RPMI7951 (cell line): ENCODE data around the gene SCAMP3. TPM values are rescaled to one million over a fixed set of nuclear protein-coding genes. Genes with fewer than 3 reads are reported as not detected.

Source experiments
- total RNA-seq: library from RNA; depleted of rRNA; stranded (reverse); fragments of >200 nt; shearing (Covaris generic); gene quantifications from 2 replicates; pipeline ENCODE4 v1.2.3, GENCODE V29; 2014; rRNA removed

SCAMP3 gene
- total RNA-seq, 1 experiment from 2014 or later: 73.9 TPM

Other genes with a start within 250 kb of the SCAMP3 start
- not detected in 2 replicates for gene DCST2, start 228.6 kb downstream of the SCAMP3 start, total RNA-seq
- not detected in 2 replicates for gene DCST1, start 228.5 kb downstream of the SCAMP3 start, total RNA-seq
- 30.6 and 31.8 TPM in 2 replicates for gene ADAM15, start 211.0 kb downstream of the SCAMP3 start, total RNA-seq
- gene EFNA4, start 198.6 kb downstream of the SCAMP3 start, total RNA-seq: 4.7 and 5.8 TPM in 2 replicates
- 0.48 and 0.68 TPM in 2 replicates for gene EFNA3, start 183.5 kb downstream of the SCAMP3 start, total RNA-seq
- gene EFNA1, start 134.5 kb downstream of the SCAMP3 start, total RNA-seq: 0.59 and 2.5 TPM in 2 replicates
- gene SLC50A1, start 126.5 kb downstream of the SCAMP3 start, total RNA-seq: 24.2 and 32.5 TPM in 2 replicates
- gene DPM3, start 121.8 kb downstream of the SCAMP3 start, total RNA-seq: 65.8 and 168 TPM in 2 replicates
- gene KRTCAP2, start 89.1 kb downstream of the SCAMP3 start, total RNA-seq: 169 and 172 TPM in 2 replicates
- 2.3 and 2.9 TPM in 2 replicates for gene TRIM46, start 88.5 kb downstream of the SCAMP3 start, total RNA-seq
- 4.1 and 8.1 TPM in 2 replicates for gene THBS3, start 54.5 kb downstream of the SCAMP3 start, total RNA-seq
- gene MTX1, start 53.7 kb downstream of the SCAMP3 start, total RNA-seq: 88.3 and 97.7 TPM in 2 replicates
- 3.2 and 4.2 TPM in 2 replicates for gene ENTREP3, start 6.9 kb downstream of the SCAMP3 start, total RNA-seq
- 13.1 and 20.8 TPM in 2 replicates for gene CLK2, start 11.1 kb upstream of the SCAMP3 start, total RNA-seq
- 0.36 and 0.59 TPM in 2 replicates for gene HCN3, start 15.1 kb upstream of the SCAMP3 start, total RNA-seq
- not detected in 2 replicates for gene PKLR, start 39.1 kb upstream of the SCAMP3 start, total RNA-seq
- gene FDPS, start 46.5 kb upstream of the SCAMP3 start, total RNA-seq: 148 and 166 TPM in 2 replicates
- 25.1 and 26.2 TPM in 2 replicates for gene RUSC1, start 58.5 kb upstream of the SCAMP3 start, total RNA-seq